ENCODE measurements around the gene CCDC187.

CCDC187 gene

DNA sequence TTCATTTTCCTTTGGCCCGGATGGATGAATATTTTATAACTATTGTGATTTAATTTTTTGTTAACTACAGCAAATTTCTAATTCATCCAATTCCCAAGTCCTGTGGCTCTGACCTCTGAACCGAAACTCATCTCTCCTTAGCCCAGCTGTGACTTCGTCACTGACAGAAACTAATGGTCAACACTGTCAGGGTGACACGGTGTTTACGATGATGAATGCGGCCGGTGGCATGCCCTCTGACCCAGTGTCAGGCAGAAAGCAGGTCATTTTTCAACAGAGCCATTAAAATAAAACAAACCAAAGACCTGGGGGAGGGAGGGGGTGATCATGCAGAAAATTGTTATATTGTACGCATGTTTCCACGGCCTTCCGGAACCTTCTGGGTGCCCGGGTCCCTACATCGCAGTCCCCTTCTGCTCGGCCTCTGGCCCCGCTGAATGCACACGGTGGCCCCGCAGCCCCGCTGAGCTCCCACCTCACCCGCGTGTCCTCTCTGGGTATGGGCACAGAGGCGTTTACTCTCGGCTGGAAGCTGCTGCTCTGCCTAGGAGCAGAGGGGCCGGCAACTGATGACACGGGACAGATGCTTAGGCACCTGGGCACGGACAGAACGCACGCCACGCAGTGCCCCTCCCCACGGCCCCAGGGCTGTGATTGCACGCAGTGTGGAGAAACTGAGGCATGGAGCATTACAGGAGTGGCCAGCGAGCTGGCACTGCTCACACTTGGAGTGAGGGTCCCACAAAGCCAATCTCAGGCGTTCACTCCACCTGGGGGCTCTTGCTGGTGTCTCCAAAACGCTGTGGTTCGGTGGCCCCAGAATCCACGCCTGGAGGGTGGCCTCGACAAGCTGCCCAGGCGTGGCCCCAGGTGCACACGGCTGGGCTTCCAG, 8.1 kb downstream of the CCDC187 start:
- Histone ChIP-seq H3K4me3 (ENCODE audit: low read depth, low read length) (no peak overlapping the region), H3K4me1 (ENCODE audit: control insufficient read depth, insufficient read depth, low read length) (no peaks in the 10 kb centered on the region; the same call in 1 of the 2 replicates), H3K27ac (ENCODE audit: low read depth, low read length) (no peak overlapping the region), H3K9ac (ENCODE audit: low read length) (no peak overlapping the region), H3K9me3 (ENCODE audit: control insufficient read depth, insufficient read depth, low read depth, low read length) (peaks cover 12% of the 10 kb centered on the region), H3K36me3 (ENCODE audit: control insufficient read depth, insufficient read depth, low read length) (no peaks in the 10 kb centered on the region), H3K27me3 (ENCODE audit: control insufficient read depth, insufficient read depth, low read length) (no peaks in the 10 kb centered on the region)

DNA sequence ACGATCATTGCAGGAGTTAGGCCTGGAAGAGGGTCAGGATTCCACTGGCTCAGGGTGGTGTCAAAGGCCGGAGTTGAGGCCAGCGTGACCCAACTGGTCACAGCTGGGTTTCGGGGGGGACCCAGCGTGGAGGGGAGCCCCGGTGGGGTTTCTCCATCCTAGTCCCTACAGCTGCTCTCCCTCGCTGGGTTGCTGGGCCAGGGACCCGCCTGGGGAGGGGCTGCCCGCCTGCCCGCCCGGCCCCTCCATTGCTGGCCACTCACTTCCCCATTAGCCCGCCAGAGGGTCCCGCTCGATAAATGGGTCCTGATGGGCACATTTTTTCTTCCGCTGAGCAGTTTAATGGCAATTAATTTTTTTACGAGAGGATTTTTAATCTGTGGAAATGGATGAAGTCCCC, 8.8 kb downstream of the CCDC187 start:
- H3K27me3 ChIP-seq (ENCODE audit: control insufficient read depth, insufficient read depth, low read length): no peaks in the 10 kb centered on the region
- peaks cover 12% of the 10 kb centered on the region for H3K9me3 ChIP-seq (ENCODE audit: control insufficient read depth, insufficient read depth, low read depth, low read length)
- no peak overlapping the region for H3K9ac ChIP-seq (ENCODE audit: low read length)
- no peak overlapping the region for H3K4me3 ChIP-seq (ENCODE audit: low read depth, low read length)
- no peak overlapping the region for H3K27ac ChIP-seq (ENCODE audit: low read depth, low read length)
- no peaks in the 10 kb centered on the region for H3K36me3 ChIP-seq (ENCODE audit: control insufficient read depth, insufficient read depth, low read length)
- H3K4me1 ChIP-seq (ENCODE audit: control insufficient read depth, insufficient read depth, low read length): no peaks in the 10 kb centered on the region; the same call in 1 of the 2 replicates

DNA sequence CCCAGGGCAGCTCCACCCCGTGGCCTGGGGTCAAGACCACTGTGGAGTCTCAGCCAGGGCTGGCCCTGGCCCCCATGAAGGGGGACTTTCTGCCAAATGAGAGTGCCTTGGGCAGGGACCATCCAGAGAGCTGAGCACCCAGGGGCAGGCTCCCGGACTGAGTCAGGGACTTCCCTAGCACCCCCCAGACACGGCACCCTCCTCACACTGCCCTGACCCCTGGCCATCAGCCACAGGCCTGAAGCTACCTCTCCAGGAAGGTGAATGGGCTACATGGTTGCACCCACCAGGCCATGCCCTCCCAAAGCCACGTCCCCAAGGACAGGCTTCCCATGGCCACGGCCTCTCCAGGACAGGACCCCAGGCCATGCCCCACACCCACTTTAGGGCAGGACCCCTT, 9.5 kb downstream of the CCDC187 start:
- H3K27ac ChIP-seq (ENCODE audit: low read depth, low read length): no peak overlapping the region
- no peaks in the 10 kb centered on the region; the same call in 1 of the 2 replicates for H3K4me1 ChIP-seq (ENCODE audit: control insufficient read depth, insufficient read depth, low read length)
- H3K4me3 ChIP-seq (ENCODE audit: low read depth, low read length): no peak overlapping the region
- H3K36me3 ChIP-seq (ENCODE audit: control insufficient read depth, insufficient read depth, low read length): no peaks in the 10 kb centered on the region
- no peaks in the 10 kb centered on the region for H3K27me3 ChIP-seq (ENCODE audit: control insufficient read depth, insufficient read depth, low read length)
- H3K9ac ChIP-seq (ENCODE audit: low read length): no peak overlapping the region
- H3K9me3 ChIP-seq (ENCODE audit: control insufficient read depth, insufficient read depth, low read depth, low read length): peaks cover 12% of the 10 kb centered on the region

DNA sequence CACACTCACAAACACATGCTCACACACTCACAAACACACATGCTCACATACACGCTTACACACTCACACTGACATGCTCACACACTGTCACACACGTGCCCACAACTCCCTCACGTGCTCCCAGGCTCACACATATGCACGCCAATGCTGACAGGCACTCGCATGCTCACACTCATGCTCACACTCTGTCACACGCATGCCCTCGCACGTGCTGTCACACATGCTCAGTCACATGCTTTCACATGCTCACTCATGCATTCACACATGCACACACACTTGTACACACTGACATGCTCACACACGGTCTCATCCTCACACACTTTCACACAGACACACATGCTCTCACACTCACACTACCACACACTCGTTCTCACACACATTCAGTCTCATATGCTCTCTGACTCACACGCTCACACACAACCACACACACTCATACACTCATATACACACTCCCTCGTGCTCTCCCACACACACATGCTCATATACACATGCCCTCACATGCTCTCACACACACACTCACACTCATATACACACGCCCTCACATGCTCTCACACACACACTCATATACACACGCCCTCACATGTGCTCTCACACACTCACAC, 10.3 kb downstream of the CCDC187 start:
- Histone ChIP-seq H3K9me3 (ENCODE audit: control insufficient read depth, insufficient read depth, low read depth, low read length) (peaks cover 12% of the 10 kb centered on the region), H3K4me3 (ENCODE audit: low read depth, low read length) (no peak overlapping the region), H3K36me3 (ENCODE audit: control insufficient read depth, insufficient read depth, low read length) (no peaks in the 10 kb centered on the region), H3K4me1 (ENCODE audit: control insufficient read depth, insufficient read depth, low read length) (no peaks in the 10 kb centered on the region; the same call in 1 of the 2 replicates), H3K27me3 (ENCODE audit: control insufficient read depth, insufficient read depth, low read length) (no peaks in the 10 kb centered on the region), H3K9ac (ENCODE audit: low read length) (no peak overlapping the region), H3K27ac (ENCODE audit: low read depth, low read length) (no peak overlapping the region)

DNA sequence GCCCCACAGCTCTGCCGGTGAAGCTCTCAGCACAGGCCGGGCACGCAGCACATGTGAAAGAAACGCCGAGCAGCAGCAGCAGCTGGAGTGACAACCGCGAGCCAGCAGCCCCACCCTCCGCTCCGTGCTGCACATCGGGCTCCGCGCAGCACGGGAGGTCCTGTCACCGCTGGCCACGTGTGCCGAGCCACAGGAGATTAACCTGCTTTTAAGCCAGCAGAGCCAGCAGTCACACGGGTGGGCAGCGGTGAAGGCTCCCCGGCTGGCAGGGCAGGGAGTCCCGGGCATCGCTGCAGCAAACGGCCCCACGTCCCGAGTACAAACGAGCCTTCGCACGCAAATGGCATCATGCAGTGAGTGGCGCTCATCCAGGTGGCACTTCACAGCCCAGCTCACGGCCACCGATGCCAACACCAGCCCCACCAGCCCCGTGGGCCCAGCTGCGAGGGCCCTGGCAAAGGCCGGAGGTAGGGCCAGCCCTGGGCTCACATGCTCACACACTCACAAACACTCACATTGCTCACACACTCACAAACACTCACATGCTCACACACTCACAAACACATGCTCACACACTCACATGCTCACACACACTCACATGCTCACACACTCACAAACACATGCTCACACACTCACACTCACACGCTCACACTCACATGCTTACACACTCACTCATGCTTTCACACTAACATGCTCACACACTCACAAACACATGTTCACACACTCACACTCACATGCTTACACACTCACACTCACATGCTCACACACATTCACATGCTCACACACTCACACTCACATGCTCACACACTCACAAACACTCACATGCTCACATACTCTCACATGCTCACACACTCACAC, 11.1 kb downstream of the CCDC187 start:
- Histone ChIP-seq H3K27me3 (ENCODE audit: control insufficient read depth, insufficient read depth, low read length) (no peaks in the 10 kb centered on the region), H3K4me3 (ENCODE audit: low read depth, low read length) (no peak overlapping the region), H3K27ac (ENCODE audit: low read depth, low read length) (no peak overlapping the region), H3K9me3 (ENCODE audit: control insufficient read depth, insufficient read depth, low read depth, low read length) (peaks cover 12% of the 10 kb centered on the region), H3K4me1 (ENCODE audit: control insufficient read depth, insufficient read depth, low read length) (no peaks in the 10 kb centered on the region), H3K36me3 (ENCODE audit: control insufficient read depth, insufficient read depth, low read length) (no peaks in the 10 kb centered on the region), H3K9ac (ENCODE audit: low read length) (no peak overlapping the region)

DNA sequence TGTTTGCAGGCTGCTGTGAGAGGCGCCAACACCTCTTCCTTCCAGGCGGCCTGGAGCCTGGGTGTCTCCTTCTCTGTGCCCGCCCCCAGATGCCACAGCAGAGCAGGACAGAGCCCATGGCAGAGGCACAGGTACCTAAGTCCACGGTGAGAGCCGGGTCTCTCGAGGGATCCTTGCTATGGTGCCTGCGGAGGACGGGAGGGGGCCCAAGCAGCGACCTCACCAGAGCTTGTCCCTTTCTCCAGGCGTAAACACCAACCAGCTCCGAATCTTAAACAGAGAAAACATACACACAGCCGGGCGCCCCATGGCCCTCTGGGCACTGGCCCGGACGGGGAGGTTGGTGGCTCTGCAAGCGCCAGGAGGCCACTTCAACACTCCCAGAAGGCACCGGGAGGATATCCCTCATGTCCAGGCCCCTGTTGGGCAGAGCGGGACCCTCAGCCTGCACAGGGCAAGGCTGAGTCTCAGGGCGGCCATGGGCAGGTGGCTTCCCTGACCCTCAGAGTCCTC, 11.8 kb downstream of the CCDC187 start:
- H3K36me3 ChIP-seq (ENCODE audit: control insufficient read depth, insufficient read depth, low read length): no peaks in the 10 kb centered on the region
- no peak overlapping the region for H3K9ac ChIP-seq (ENCODE audit: low read length)
- H3K27me3 ChIP-seq (ENCODE audit: control insufficient read depth, insufficient read depth, low read length): no peaks in the 10 kb centered on the region
- H3K4me1 ChIP-seq (ENCODE audit: control insufficient read depth, insufficient read depth, low read length): no peaks in the 10 kb centered on the region
- peaks cover 12% of the 10 kb centered on the region for H3K9me3 ChIP-seq (ENCODE audit: control insufficient read depth, insufficient read depth, low read depth, low read length)
- H3K27ac ChIP-seq (ENCODE audit: low read depth, low read length): no peak overlapping the region
- no peak overlapping the region for H3K4me3 ChIP-seq (ENCODE audit: low read depth, low read length)

DNA sequence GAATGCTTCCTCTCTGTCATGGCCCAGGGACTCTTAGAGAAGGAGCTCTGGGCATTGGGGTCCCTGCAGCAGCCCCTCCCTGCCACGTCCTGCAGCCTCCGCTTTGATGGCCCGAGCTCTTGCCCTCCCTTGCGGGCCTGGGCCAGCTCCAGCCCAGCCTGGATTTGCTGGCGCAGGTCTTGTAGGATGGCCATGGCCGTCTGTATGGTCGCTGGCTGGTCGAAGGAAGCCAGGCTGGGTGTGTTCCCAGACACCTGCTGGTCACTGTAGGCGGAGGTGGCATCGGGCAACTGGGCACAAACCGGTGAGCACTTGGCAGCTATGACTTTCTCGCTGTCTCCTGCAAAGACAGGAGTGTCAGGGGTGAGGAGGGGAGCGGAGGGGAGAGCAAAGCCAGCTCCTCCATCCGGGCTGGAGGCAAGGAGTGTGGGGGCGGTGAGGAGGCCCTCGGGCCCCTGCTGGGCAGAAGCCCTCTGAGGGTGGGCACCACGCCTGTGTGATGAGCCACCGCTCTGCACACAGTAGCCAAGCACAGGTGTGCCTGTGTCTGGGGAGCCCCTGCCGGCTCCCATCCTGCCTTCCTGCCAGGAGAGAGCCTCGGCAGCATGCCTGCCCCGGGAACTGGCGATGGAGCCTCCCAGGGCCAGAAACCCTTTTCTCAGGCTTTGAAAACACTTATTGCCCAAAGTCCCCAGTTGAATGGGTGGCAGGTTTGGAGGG, 12.4 kb downstream of the CCDC187 start:
- Histone ChIP-seq H3K27ac (ENCODE audit: low read depth, low read length) (no peak overlapping the region), H3K4me3 (ENCODE audit: low read depth, low read length) (no peak overlapping the region), H3K9ac (ENCODE audit: low read length) (no peak overlapping the region), H3K4me1 (ENCODE audit: control insufficient read depth, insufficient read depth, low read length) (no peaks in the 10 kb centered on the region), H3K9me3 (ENCODE audit: control insufficient read depth, insufficient read depth, low read depth, low read length) (peaks cover 12% of the 10 kb centered on the region), H3K36me3 (ENCODE audit: control insufficient read depth, insufficient read depth, low read length) (no peaks in the 10 kb centered on the region), H3K27me3 (ENCODE audit: control insufficient read depth, insufficient read depth, low read length) (no peaks in the 10 kb centered on the region)

DNA sequence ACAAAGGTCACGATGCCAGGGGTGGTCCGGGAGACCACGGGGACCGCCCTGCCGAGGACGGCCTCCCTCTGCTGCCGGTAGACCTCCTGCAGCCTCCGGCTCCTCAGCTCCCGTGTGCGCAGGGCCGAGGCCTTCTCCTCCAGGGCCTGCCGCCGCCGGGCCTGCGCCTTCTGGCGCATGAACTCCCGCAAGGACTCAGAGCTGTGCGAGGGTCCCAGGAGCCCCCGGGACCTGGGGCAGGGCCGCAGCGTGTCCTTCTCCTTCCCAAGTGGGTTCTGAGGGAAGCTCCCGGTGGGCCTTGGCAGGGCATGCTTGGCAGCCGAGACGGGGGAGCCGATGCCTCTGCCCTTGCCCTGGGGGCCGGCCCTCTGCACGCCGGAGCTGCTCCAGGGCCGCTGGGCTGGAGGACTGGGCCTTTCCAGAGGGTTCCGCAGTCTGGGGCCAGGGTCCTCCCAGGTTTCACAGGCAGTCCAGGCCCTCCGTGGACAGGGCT, 13.3 kb downstream of the CCDC187 start:
- H3K4me3 ChIP-seq (ENCODE audit: low read depth, low read length): no peak overlapping the region
- H3K27ac ChIP-seq (ENCODE audit: low read depth, low read length): no peak overlapping the region
- H3K9me3 ChIP-seq (ENCODE audit: control insufficient read depth, insufficient read depth, low read depth, low read length): peaks cover 12% of the 10 kb centered on the region
- H3K36me3 ChIP-seq (ENCODE audit: control insufficient read depth, insufficient read depth, low read length): no peaks in the 10 kb centered on the region
- no peaks in the 10 kb centered on the region for H3K27me3 ChIP-seq (ENCODE audit: control insufficient read depth, insufficient read depth, low read length)
- H3K4me1 ChIP-seq (ENCODE audit: control insufficient read depth, insufficient read depth, low read length): no peaks in the 10 kb centered on the region
- no peak overlapping the region for H3K9ac ChIP-seq (ENCODE audit: low read length)

DNA sequence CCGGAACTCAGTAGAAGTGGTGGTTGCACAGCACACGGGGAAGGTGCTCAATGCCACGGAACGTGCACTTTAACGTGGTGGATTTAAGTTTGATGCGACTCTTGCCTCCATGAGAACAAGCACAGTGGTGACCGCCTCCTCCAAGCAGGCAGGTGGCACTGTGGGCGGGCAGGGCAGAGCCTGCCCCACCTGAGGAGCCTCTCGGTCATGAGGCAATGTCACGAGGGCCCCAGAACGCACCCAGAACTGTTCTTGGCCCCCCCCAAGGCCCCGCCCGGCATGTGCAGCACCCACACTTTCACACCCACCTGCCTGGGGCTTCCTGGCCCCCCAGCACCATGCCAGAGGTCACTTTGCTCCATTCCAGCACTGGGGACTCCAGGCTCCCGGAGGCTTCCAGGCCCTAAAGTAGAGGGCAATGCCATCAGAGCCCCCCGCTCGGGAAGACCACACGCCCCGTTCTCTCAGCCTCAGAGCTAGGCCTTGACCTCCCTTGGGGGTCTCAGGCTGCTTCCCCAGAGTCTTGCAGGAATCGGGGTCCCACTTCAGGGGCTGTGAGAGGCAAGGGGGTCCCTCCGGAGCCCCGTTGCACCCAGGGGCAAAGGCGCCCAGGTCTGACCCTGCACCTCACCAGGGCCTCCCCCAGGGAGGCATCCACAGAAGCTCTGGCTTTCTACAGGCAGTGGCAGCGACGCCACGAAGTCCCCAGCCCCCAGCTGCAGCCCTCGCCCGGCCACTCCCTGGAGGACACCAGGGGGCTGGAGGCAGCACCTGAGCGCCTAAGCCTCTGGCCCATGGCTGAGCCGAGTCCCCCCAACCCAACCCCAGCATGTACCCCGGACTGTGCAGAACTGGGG, 14.0 kb downstream of the CCDC187 start:
- H3K9me3 ChIP-seq (ENCODE audit: control insufficient read depth, insufficient read depth, low read depth, low read length): peaks cover 12% of the 10 kb centered on the region
- no peak overlapping the region for H3K9ac ChIP-seq (ENCODE audit: low read length)
- H3K36me3 ChIP-seq (ENCODE audit: control insufficient read depth, insufficient read depth, low read length): no peaks in the 10 kb centered on the region
- H3K4me3 ChIP-seq (ENCODE audit: low read depth, low read length): no peak overlapping the region
- no peaks in the 10 kb centered on the region for H3K4me1 ChIP-seq (ENCODE audit: control insufficient read depth, insufficient read depth, low read length)
- H3K27ac ChIP-seq (ENCODE audit: low read depth, low read length): no peak overlapping the region
- no peaks in the 10 kb centered on the region for H3K27me3 ChIP-seq (ENCODE audit: control insufficient read depth, insufficient read depth, low read length)
